GM10266 (cell line): ENCODE results near the gene CCL27.

Source experiments
- DNase-seq: peaks from one replicate; pipeline ENCODE4 v3.0.0; 2012; ENCODE audit errors: extremely low spot score
- TF ChIP-seq, protein P1 (sequence below): IDR thresholded peaks from 2 replicates; pipeline ENCODE4 v1.5.1; 2012; ENCODE audit warnings: mild to moderate bottlenecking, low read depth; ENCODE audit not compliant: control insufficient read depth, insufficient read depth; ENCODE audit errors: missing control alignments

CCL27 gene

DNA sequence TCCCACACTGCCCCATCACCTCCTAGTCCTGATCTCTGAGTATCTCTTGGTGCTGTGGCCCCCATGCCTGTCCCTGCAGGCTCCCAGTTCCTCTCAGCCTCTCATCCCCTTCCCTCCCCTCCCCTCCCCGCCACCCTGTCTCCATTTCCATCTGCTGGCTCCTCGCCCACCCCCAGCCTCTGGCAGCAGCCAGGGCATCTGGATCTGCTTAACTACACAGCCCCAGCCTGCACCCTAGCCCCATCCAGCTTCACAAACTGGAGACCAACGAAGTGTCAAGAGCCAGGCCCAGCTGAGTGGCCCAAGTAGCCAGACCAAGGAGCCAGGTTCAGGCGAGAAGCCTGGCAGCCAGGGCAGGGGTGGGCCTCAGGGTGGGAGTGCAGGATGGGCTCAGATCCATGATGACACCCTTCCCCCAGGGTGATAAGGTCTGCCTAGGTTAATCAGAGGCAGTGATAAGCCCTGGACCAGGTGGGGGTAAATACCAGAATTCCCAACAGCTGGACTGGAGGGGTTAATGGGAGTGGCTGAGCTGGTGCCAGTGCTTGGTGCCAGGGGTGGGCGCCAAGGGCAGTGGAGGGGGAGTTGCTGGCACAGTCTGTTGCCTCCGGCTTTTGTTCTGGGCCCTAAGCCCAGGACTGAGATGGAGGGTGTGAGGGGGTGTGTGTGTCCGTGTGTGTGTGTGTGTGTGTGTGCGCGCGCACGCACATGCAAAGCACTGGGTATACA, 8.0 kb downstream of the CCL27 start:
- TF ChIP-seq, protein P1, sequence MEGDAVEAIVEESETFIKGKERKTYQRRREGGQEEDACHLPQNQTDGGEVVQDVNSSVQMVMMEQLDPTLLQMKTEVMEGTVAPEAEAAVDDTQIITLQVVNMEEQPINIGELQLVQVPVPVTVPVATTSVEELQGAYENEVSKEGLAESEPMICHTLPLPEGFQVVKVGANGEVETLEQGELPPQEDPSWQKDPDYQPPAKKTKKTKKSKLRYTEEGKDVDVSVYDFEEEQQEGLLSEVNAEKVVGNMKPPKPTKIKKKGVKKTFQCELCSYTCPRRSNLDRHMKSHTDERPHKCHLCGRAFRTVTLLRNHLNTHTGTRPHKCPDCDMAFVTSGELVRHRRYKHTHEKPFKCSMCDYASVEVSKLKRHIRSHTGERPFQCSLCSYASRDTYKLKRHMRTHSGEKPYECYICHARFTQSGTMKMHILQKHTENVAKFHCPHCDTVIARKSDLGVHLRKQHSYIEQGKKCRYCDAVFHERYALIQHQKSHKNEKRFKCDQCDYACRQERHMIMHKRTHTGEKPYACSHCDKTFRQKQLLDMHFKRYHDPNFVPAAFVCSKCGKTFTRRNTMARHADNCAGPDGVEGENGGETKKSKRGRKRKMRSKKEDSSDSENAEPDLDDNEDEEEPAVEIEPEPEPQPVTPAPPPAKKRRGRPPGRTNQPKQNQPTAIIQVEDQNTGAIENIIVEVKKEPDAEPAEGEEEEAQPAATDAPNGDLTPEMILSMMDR, result no peak
- no peak for DNase-seq

DNA sequence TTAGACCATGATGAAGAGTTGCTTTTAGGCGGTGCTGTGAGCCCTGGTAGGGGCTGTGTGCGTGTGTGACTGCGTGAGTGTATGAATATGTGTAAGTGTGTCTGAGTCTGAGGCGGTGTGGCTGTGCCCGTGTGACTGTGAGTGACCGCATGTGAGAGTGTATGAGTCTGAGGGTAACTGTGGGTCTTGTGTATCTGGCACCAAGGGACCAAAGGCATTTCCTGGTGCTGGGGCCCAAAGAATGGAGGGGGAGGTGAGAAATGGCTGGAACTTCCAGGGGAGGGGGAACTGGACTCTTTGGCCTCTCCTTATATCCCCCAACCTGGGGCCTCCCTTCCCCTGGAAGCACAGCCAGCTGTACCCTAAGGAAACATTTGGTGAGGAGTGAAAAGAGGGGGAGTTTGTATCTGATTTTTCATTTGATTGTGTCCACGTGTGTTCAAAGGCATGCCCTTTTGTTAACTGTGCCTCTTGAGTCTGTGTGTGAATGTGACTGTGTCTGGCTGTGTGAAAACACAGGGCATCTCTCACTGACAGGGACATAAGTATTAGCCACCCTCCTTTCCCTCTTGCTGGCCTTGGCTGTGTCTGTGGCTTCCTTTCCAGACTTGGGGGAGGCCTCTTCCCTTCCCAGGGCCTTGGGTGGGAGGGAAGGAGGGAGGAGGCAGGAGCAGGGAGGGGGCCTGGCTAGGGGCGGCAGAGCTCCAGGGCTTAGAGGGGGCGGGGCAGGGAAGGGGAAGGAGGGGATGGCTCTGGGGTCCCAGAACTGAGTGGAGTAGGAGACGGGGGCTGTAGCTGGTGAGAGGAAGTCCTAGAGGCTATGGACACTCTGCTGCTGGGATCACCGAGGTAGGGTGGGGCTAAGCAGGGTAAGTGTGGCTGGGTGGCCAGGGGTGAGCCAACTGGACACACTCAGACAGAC, 9.0 kb downstream of the CCL27 start:
- DNase-seq, result no peak
- TF ChIP-seq, protein P1, result no peak

DNA sequence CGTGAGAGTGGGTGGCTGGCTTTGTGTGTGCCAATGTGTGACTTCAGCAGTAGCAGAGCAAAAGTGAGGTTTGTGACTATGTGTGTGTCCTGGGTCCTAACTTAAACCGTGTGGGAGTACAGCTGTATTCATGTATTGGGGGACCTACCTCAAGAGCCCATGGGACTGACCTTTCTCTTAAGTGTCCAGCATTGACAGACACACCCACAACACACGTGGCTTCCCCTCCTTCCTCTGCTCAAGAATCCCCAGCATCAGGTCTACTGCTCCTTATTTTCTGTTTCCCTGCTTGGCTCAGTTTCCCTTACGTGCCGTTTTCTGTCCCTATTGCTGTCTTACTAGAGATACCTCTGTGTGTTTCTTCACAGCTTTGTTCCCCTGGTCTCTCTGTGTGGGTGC, 9.9 kb downstream of the CCL27 start:
- no peak for DNase-seq
- TF ChIP-seq, protein P1, result no peak

DNA sequence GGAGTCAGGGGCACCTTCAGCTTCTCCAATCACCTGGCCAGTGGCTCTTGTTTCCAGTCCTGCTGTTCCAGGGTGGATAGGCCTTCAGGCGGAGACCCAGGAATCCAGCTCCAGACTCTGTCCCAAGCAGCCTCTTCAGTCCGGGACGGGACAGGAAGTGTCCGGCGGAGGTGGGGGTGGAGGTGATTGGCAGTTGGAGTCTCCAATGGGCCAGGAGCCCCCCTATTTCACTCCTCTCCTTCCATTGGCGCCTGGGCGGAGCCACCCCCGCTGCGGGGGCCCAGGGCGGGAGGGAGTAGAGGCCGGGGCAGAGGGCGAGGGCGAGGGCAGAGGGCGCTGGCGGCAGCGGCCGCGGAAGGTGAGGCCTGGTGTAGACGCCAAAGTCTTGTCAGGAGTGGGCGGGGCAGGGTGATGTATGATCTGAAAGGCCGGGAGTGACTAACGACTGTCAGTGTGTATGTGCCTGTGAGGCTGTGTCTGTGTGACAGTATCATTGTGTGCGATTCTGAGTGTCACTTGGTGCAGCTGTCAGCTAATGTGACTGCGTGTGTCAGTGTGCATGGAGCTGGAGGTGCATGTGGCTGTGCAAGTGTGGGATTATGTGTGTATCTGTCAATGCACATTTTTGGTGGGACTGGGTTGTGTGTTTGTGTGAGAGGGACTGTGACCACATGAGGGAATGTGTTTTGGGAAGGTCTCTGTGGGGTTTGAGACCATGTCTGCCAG, 10.4 kb downstream of the CCL27 start, which contains the start of gene IL11RA:
TSS of gene IL11RA (plus strand) at position 310 of the 726 bp plus-strand sequence. CDS start 3,033 bp downstream, outside the sequence.
- TF ChIP-seq, protein P1, result no peak
- DNase-seq, result no peak

DNA sequence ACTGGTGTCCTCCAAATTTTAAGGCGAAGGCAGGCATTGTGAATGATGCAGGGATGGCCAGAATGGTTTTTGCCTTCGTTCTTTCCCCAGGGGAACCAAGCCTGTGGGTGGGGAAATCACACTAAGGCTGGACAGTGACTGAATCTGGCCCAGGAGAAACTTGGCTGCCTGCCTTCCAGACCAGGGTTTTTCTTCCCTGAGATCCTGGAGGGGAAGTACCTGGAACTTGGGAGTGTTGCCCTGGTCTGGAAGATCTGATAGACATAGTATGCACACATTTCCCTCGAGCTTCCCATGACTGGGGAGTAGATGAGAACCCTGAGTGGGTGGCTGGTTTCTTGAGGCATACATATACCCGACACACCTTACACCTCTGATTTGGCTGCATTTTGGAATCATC, 11.1 kb downstream of the CCL27 start:
- TF ChIP-seq, protein P1, result no peak
- DNase-seq, result no peak

DNA sequence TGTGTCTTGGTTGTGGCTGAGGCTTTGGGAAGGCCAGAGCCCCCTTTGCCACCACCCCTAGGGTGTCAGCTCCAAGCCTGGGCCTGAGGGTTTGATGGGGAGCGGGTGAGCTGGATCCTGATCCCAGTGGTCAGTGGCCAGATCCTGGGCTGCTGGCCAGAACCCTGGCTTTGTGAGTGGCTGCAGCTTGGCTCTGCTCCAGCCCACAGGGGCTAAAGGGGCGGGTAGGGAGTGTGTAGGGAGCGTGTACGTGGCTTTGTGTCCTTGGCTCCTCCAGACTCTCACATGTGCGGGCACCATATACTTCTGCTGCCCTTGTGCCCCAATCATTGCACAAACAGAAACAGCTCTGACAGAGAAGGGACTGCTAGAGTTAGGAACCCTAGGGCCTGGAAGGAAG, 11.6 kb downstream of the CCL27 start:
- TF ChIP-seq, protein P1, result no peak
- no peak for DNase-seq
